Astrocyte (in vitro differentiated cells and primary cell): ENCODE measurements around the gene FAM107B. TPM values are rescaled to one million over a fixed set of nuclear protein-coding genes. Genes with fewer than 3 reads are reported as not detected.

Source experiments
- DNase-seq: peaks from one replicate; pipeline ENCODE4 v3.0.0-alpha.2; 2010; ENCODE audit warnings: low read depth
- FAIRE-seq: peaks from 2 replicates; lab custom pipeline; 2011; peaks lifted over from hg19 to GRCh38; lab: Jason Lieb, UNC
- H2AFZ ChIP-seq: 2 replicates; pipeline ENCODE4 v1.6.0; 2012; ENCODE audit warnings: low read depth, low read length, inconsistent platforms
- H3K27ac ChIP-seq: 2 replicates; pipeline ENCODE4 v1.5.1; 2011; ENCODE audit warnings: low read depth, low read length, inconsistent platforms
- H3K27me3 ChIP-seq: 2 replicates; pipeline ENCODE4 v1.6.0; 2011; ENCODE audit warnings: low read length, inconsistent platforms; ENCODE audit not compliant: insufficient read depth
- H3K36me3 ChIP-seq: 2 replicates; pipeline ENCODE4 v1.5.1; 2011; ENCODE audit warnings: low read length, inconsistent platforms; ENCODE audit not compliant: insufficient read depth
- H3K4me1 ChIP-seq: 2 replicates; pipeline ENCODE4 v1.5.1; 2011; ENCODE audit warnings: low read length, inconsistent platforms; ENCODE audit not compliant: insufficient read depth
- H3K4me2 ChIP-seq: 2 replicates; pipeline ENCODE4 v1.6.0; 2012; ENCODE audit warnings: low read length, inconsistent platforms
- H3K4me3 ChIP-seq: 2 replicates; pipeline ENCODE4 v1.5.1; 2011; ENCODE audit warnings: low read depth, mild to moderate bottlenecking, low read length, inconsistent platforms; ENCODE audit not compliant: insufficient read depth
- H3K79me2 ChIP-seq: 2 replicates; pipeline ENCODE4 v1.6.0; 2012; ENCODE audit warnings: mild to moderate bottlenecking, low read length, inconsistent platforms; ENCODE audit not compliant: insufficient read depth
- H3K9ac ChIP-seq: 2 replicates; pipeline ENCODE4 v1.6.0; 2012; ENCODE audit warnings: mild to moderate bottlenecking, low read length, inconsistent platforms
- H3K9me3 ChIP-seq: 2 replicates; pipeline ENCODE4 v1.5.1; 2012; ENCODE audit warnings: low read depth, mild to moderate bottlenecking, low read length, inconsistent platforms; ENCODE audit not compliant: insufficient read depth
- H4K20me1 ChIP-seq: 2 replicates; pipeline ENCODE4 v1.6.0; 2012; ENCODE audit warnings: low read length, inconsistent platforms; ENCODE audit not compliant: insufficient read depth
- H3K27ac Mint-ChIP-seq: one replicate; pipeline ENCODE4 v1.8.0; 2021; ENCODE audit warnings: mild to moderate bottlenecking, mixed read lengths; ENCODE audit not compliant: unreplicated experiment
- H3K27me3 Mint-ChIP-seq: one replicate; pipeline ENCODE4 v1.8.0; 2021; ENCODE audit warnings: low read depth, mixed read lengths; ENCODE audit not compliant: unreplicated experiment
- H3K36me3 Mint-ChIP-seq: one replicate; pipeline ENCODE4 v1.8.0; 2021; ENCODE audit warnings: low read depth, mixed read lengths; ENCODE audit not compliant: unreplicated experiment
- H3K4me1 Mint-ChIP-seq: one replicate; pipeline ENCODE4 v1.8.0; 2021; ENCODE audit warnings: low read depth, mixed read lengths; ENCODE audit not compliant: unreplicated experiment
- H3K4me3 Mint-ChIP-seq: one replicate; pipeline ENCODE4 v1.8.0; 2021; ENCODE audit warnings: mild to moderate bottlenecking, moderate library complexity, mixed read lengths; ENCODE audit not compliant: unreplicated experiment
- H3K9me3 Mint-ChIP-seq: one replicate; pipeline ENCODE4 v1.8.0; 2021; ENCODE audit warnings: mild to moderate bottlenecking, mixed read lengths; ENCODE audit not compliant: unreplicated experiment
- CTCF ChIP-seq: IDR thresholded peaks from 2 replicates; pipeline ENCODE4 v1.5.1; 2011; ENCODE audit warnings: low read depth, mild to moderate bottlenecking, inconsistent platforms, low read length, moderate library complexity; ENCODE audit not compliant: insufficient read depth
- EZH2 ChIP-seq: IDR thresholded peaks from 2 replicates; pipeline ENCODE4 v1.6.1; 2012; ENCODE audit warnings: mild to moderate bottlenecking, low read length, inconsistent platforms; ENCODE audit not compliant: insufficient read depth
- total RNA-seq: library from RNA; stranded (reverse); gene quantifications from 2 replicates; pipeline ENCODE4 v1.2.1, GENCODE V29; 2021

Gene FAM107B
- total RNA-seq, 1 donor from 2014 or later = 36.0 TPM

- Histone ChIP-seq H3K4me3 (no peak overlapping the region), H3K9me3 (no peaks in the 10 kb centered on the region), H3K27me3 (no peaks in the 10 kb centered on the region), H3K27ac (no peak overlapping the region), H2AFZ (no peak overlapping the region), H3K36me3 (no peaks in the 10 kb centered on the region), H3K4me1 (peaks cover 16% of the 10 kb centered on the region), H3K79me2 (peaks cover 22% of the 10 kb centered on the region), H4K20me1 (no peaks in the 10 kb centered on the region), H3K9ac (no peak overlapping the region), H3K4me2 (peak overlapping the region; percentile 23)
- no peak overlapping the region for H3K4me3 Mint-ChIP-seq
- TF ChIP-seq EZH2 (no peak), CTCF (no peak)
- peaks cover 15% of the 10 kb centered on the region for H3K4me1 Mint-ChIP-seq
- no peaks in the 10 kb centered on the region for H3K9me3 Mint-ChIP-seq
- FAIRE-seq (peak; percentile 17), DNase-seq (peak; percentile 72)
- H3K27me3 Mint-ChIP-seq = no peaks in the 10 kb centered on the region
- no peak overlapping the region for H3K27ac Mint-ChIP-seq
- H3K36me3 Mint-ChIP-seq = peaks cover 12% of the 10 kb centered on the region
These were observed 228.9 kb downstream of the FAM107B start for GRCh38 chr10:14545827-14546226.

- H3K27ac ChIP-seq = no peak overlapping the region
- H3K9me3 ChIP-seq = no peaks in the 10 kb centered on the region
- no peak overlapping the region for H2AFZ ChIP-seq
- H3K9ac ChIP-seq = no peak overlapping the region
- TF ChIP-seq EZH2 (no peak), CTCF (no peak)
- DNase-seq (no peak), FAIRE-seq (no peak)
- peaks cover 4% of the 10 kb centered on the region for H4K20me1 ChIP-seq
- H3K79me2 ChIP-seq = peaks cover 22% of the 10 kb centered on the region
- Mint-ChIP-seq H3K27me3 (peaks cover 2% of the 10 kb centered on the region), H3K9me3 (no peaks in the 10 kb centered on the region), H3K4me3 (no peak overlapping the region), H3K27ac (no peak overlapping the region), H3K36me3 (peaks cover 15% of the 10 kb centered on the region), H3K4me1 (peaks cover 17% of the 10 kb centered on the region)
- no peak overlapping the region for H3K4me3 ChIP-seq
- peaks cover 11% of the 10 kb centered on the region for H3K4me1 ChIP-seq
- no peak overlapping the region for H3K4me2 ChIP-seq
- no peaks in the 10 kb centered on the region for H3K27me3 ChIP-seq
- H3K36me3 ChIP-seq = no peaks in the 10 kb centered on the region
These were observed 230.8 kb downstream of the FAM107B start for GRCh38 chr10:14543904-14544210.

- no peak overlapping the region for H3K4me3 ChIP-seq
- H3K9me3 ChIP-seq = no peaks in the 10 kb centered on the region
- no peak overlapping the region for H3K4me2 ChIP-seq
- Mint-ChIP-seq H3K27ac (no peak overlapping the region), H3K9me3 (no peaks in the 10 kb centered on the region), H3K4me1 (peaks cover 17% of the 10 kb centered on the region), H3K4me3 (no peak overlapping the region), H3K27me3 (peaks cover 2% of the 10 kb centered on the region), H3K36me3 (peaks cover 15% of the 10 kb centered on the region)
- H2AFZ ChIP-seq = no peak overlapping the region
- FAIRE-seq = no peak
- H3K27me3 ChIP-seq = no peaks in the 10 kb centered on the region
- H4K20me1 ChIP-seq = peaks cover 5% of the 10 kb centered on the region
- no peak for DNase-seq
- no peaks in the 10 kb centered on the region for H3K36me3 ChIP-seq
- peak overlapping the region; percentile 12 for H3K9ac ChIP-seq
- H3K4me1 ChIP-seq = peaks cover 11% of the 10 kb centered on the region
- peaks cover 21% of the 10 kb centered on the region for H3K79me2 ChIP-seq
- TF ChIP-seq EZH2 (no peak), CTCF (peak; percentile 25)
- peak overlapping the region; percentile 2 for H3K27ac ChIP-seq
These were observed 231.4 kb downstream of the FAM107B start for GRCh38 chr10:14543046-14543903.
